Stimulated activated CD4-positive, alpha-beta T cell treated with anti-CD3 and anti-CD28 coated beads, Interleukin-2, amount 100 ng/mL, for 4 hours (primary cell): ENCODE data around the gene SEMA3C.

Source experiments
- DNase-seq: peaks from one replicate; pipeline ENCODE4 v3.0.0-alpha.2; 2020; ENCODE audit warnings: low read depth

Gene SEMA3C

DNA sequence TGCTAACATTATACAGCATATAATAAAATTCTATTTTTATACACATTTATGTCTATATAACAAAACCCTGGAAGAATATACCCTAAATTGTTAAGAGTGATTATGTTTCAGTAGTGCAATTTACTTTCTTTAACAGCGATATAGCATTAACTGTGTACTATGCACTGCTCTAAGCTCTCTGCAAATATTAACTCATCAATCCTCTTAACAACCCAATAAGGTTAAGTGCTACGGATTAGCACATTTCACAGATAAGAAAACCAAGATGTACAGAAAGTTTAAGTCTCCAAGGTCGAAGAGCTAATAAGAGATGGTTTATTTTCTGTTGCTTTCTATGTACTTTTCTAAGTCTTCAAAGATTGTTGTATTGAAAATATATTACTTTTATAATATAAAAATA is 95.8 kb downstream of the SEMA3C start:
- DNase-seq, result no peak

DNA sequence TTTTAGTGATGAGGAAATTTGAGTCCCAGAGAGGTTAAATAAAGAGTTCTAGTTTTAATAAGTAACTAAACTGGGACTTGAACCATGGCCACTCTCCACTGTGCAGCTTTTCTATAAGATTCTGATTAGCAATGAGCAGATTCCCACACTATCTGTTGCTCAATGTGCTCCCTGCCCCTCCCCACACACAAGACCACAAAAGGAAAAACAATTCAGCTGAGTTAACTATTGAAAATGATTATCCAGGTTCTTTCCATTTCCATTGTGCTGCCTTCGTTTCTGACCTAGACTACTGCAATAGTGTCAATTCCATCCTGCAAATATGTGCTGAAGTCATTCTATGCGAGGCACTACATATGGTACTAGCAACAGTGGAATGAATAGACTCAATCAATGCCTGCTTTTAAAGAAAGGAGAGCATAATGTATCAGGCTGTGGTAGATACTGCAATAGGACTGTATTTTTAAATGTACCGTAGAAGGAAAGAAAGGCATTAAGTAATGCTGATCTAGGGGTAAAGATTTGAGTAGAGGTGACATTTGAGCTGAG is 97.0 kb downstream of the SEMA3C start:
- DNase-seq, result no peak

DNA sequence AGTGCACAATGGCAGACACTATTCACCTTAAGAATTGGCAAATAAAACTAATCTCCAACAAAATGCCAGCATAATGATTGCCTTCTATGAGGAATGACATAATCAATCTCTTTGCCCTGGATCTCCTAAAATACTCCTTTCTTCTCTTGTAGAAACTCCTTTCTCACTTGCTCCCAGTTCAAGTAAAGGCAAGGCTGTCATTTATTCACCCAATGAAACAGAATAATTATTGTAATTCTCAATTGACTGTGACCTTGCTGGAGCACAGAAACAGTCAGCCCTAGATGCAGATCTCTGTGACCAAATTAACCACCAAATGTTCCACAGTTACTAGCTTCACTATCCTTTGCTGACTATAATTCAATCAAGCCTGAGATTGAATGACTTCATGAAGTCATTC is 99.3 kb downstream of the SEMA3C start:
- DNase-seq, result no peak

DNA sequence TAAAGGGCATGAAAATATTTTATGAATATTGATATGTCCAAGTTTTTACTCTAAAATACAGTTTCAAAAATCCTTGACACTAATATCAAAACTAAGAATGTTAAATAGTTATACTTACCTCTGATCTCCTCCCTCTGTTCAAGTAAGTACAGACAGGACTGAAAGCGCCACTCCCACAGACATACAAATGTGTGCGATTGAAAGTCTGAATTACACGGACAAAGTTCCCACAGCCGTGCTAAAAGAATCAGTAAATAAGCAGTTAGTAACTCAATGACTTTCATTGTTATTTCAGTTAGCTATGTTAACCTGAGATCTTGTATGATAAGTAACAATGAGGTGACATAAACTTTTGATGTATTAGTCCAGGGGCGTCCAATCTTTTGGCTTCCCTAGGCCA is 100.7 kb downstream of the SEMA3C start:
- DNase-seq, result no peak

DNA sequence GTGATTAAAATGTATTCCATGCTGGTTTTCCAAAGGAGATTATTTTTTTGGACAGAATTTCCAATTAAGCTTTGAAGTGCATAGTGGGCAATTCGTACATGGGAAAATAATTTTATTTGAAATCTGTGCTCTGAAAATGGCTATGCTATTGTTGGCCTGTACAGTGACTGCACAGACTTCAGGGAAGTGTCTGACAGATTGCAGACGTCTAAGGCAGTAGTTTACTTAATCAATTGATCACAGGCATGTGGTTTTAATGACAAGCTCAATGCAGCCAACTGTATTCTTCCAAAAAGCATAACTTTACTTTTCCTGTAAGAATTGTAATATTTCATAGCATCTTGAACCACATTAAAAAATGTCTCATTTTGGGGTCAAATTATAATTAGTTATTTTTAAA is 102.0 kb downstream of the SEMA3C start:
- no peak for DNase-seq

DNA sequence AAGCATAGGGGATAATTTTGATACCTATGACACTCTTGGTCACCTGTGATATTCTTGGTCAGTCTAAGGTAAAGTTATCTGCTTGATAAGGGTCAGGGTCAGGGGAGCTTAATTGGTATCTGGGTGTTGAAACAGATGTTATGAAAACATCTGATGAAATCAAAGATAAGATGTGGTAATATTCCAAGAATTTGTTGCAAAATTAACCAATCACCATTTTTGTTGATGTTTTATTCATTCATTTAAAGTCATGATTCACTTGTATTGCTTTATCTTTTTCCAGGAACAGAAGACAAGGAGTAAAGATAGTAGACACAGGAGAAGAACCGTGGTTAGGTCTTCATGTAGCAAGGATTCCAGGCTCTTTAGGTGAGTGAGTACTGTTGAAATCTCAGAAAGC is 103.1 kb downstream of the SEMA3C start:
- no peak for DNase-seq

DNA sequence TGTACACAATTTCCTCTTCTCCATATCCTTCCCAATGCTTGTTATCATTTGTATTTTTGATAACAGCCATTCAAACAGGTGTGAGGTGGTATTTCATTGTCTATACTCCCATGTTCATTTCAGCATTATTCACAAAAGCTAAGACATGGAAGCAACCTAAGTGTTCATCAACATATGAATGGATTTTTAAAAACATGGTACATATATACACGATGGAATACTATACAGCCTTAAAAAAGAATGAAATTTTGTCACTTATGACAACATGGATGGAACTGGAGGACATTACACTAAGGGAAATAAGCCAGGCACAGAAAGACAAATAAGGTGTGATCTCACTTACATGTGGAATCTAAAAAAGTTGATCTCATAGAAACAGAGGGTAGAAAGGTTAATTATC is 109.3 kb downstream of the SEMA3C start:
- DNase-seq, result no peak

DNA sequence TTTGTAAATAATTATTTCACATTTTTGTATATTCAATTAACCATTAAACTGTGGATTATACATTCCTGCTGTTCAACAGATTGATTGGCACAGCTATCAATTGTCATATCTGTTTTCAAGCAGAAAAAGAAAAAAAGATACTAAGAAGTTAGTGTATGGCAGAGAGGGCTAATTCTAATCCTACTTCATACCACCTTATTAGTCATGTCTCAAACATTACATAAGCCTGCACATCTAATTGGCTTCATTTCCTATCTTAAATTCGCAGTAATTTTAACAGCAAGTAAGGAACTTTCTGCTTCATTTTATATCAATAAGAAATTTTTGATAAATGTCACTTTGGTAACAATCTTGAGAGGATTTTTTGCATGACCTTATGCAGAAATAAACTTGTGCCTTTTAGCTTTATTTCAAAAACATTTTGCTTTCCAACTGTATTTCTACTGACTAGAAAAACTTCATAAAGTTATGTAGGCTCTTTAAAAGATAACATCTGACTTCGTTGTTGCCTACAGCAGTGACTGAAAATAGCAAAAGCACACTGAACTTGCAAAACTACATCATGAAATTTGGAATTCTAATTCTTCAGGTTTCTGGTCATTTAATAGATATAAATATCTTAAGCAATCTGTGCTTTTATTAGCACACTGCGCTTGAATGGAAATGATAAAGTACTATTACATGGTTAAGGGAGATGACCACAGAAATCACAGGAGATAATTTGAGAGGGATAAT is 111.5 kb downstream of the SEMA3C start:
- no peak for DNase-seq

DNA sequence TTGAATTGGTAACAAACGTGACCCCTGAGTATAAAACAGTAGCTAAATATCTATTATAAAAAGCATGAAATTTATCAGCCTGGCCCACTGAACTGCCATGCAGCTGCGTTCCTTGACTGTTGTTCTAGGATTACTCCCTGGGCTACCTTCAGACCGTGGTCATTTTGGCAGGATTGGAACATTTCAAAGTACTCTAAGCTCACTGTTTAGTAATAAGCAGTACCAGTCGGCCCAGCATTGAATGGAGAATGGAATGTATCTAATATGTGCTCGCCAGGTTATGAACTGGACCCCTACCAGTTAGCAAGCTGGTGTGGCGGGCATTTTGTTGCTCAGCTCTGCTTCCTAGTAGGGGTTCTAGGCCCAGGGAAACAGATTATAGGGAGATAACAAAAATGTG is 112.2 kb downstream of the SEMA3C start:
- DNase-seq, result no peak

DNA sequence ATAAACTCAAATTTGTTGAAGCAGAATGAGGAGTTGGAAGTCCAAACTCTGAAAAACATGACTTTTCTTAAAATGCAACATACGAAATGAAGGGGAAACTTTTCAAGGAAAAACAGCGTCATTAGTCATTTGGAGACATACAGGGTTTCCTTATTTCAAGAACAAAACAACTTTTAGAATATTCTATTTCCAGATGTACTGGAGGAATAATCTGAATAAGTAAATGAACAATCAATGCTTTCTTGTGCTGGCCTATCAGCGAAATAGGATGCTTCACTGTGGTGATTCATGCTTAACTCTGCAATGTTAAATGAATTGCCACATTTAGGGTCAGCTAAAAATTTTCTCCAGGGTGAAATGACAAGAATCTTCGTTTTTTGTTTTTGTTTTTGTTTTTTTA is 114.3 kb downstream of the SEMA3C start:
- DNase-seq, result no peak

DNA sequence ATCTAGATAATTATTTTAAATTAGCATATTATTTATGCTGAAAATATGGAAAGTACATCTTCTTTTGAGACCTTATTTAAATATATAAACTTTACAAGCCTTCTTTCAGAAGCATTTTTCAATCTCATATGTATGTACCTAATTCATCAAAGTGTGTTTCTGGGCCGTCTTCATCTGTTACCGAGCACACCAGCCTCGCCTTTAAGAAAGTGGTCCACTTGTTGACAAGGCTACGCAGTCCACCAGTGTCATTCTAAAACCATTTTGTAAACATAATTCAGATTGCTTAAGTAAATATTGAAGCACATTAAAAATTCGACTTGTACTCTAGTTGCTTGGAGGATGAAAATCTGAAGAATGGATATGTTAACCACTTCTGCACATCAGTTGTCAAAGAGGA is 116.3 kb downstream of the SEMA3C start:
- no peak for DNase-seq

DNA sequence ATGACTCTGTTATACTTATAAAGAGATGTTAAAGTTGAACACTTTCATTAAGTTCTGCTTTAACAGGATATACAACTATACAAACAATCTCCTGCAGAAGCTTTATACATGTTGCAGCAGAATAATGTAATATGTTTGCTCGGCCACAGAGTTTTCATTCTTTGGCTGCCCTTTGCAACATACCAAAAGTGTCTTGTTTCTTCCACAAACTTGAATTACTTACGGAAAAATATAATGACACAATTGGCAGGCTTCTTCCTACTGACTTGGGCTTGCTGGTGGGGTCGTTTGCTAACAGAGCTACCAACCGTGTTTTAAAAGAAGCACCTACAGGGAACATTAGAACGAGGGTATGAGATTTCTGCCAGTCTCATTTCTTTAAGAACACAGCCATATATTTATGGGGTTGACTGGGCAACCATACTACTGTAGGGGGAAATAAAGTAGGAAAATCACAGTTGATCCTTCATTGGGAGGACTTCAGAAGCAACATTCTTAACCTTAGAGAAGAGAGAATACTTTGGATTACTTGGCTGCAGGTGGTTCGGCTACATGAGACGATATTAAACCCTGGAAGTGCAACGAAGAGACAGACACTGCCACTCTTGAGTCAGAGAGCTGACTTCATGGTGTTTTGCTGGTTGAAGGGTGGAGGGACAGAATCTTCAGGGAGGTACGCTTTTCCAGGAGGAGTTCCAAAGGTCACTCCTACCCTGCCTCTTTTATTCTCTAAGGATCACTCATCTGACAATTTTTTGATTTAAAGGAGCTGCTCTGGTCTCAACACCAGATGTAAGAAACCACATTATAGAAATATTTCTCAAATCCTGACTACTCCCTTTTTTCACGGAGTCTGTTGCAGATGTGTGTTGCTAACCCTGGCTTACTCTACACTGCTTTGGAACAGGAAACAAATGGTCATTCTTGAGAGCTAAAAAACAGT is 123.9 kb downstream of the SEMA3C start:
- no peak for DNase-seq

DNA sequence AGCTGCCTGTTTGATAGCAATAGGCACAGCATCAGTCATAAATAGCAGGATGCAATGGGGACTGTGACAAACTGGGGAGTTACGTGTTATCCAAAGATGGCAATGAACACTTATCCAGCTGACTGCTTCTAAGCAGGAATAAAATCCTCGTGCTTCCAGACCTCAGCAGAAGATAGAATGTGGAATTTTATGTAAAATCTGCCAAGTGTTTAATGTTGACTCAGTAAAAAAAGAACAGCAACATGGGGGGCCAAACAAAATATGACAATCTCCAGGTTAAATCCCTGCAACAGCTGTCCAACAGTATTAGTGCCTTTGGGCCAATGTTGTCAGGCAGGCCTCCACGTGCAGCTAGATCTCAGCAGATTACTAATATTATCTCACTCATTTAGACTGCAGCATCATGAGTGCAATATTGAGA is 127.3 kb downstream of the SEMA3C start:
- no peak for DNase-seq

DNA sequence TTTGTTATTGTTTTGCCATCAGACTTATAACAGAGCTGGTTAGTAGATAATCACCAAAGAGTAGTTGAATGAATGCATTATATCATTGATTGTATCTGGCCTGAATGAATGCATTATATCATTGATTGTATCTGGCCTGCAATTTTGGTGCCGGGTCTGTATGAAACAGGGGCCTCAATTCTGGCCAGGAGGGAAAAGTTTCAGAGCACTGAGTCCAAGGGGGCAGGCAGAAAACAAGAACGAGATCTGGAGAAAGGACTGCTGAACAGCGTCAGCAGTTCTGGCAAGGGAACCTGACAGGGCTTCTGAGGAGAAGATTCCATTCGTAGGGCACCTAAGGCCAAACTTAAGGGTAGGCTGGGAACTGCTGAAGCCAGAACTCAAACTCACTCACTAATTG is 128.0 kb downstream of the SEMA3C start:
- DNase-seq, result no peak

DNA sequence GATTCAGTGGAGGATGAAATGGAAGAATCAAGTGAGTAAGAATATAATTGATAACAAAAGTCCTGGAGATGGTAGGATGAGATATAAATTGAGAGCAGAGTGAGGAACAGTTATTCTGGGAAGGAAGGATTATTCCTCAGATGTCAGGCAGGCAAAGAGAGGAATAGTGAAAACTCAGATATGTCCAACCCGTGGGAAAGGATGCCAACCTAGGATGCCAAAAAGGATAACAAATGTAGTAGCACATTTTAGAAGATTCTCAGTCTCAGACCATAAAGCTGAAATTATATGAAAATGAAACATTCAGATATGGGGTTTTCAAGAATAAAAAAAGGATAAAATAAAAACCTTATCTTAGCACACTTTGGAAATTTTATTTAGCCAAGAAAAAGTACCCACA is 131.1 kb downstream of the SEMA3C start:
- no peak for DNase-seq

DNA sequence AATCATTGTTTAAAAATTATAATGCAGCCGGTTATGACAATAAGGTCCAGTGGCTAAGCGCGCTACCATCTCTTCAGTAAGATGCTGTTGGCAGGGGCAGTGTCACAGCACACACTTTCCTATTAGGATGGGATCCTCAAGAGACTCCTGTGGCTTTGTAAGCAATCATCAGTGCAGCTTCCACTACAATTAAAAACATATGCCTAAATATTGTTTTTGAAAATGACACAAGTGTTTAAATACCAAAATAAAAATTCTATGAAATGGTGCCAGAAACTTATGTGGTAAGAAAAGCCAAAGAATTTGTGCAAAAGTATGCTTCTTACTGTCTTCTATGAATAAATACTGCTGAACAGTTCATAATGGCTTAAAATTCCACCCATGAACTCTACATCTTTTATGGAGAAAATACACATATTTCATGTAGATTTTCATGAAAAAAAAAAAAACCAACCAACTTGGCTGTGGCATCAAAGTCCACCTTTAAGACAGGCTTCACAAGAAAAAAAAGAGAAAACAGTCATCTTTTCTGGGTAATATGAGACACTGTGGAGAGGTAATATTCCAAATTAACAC is 132.8 kb downstream of the SEMA3C start:
- no peak for DNase-seq

DNA sequence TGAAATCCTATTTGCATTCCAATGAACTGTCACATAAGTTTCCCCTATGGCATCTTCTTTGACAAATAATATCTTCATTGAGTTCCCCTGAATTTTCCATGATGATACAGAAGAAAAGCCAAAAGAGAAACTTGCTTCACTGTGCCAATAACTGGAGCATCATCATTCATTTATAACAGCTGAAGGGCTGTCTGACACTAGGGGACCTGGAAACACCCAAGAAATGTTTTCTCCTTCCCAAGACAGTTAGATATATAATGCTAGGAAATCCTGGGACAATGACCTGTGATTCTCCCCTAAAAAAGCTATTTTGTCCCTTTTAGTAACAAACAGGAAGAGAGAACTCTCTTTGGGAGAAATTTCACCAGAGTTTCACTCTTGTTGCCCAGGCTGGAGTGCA is 133.6 kb downstream of the SEMA3C start:
- DNase-seq, result no peak

DNA sequence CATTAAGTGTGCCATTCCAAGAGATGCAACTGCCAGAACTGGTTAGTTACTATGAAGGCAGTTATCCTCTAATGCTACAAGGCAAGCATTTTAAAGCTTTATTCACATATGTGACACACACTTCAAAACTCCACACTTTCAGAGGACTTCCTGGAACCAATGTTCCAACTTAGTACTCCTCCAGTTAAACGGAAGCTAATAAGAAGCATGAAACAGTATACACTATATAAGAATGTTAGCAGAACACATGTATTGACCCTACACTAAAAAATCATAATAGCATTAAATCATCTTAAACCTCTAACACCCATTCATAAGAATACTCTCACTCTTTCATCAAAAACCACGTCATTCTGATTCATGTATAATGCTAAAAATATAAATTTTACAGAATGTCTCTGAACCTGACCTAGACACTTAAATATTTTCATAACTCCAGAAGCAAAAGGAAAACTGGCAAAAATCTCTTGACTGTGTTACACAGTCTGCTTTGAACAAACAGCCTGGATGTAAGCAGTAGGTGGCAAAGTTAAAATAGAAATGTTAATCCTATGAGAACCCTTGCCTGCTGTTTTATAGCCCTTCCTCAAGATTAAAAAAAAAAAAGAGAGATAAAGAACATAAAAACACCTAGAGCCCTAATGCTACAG is 135.0 kb downstream of the SEMA3C start:
- DNase-seq, result no peak

DNA sequence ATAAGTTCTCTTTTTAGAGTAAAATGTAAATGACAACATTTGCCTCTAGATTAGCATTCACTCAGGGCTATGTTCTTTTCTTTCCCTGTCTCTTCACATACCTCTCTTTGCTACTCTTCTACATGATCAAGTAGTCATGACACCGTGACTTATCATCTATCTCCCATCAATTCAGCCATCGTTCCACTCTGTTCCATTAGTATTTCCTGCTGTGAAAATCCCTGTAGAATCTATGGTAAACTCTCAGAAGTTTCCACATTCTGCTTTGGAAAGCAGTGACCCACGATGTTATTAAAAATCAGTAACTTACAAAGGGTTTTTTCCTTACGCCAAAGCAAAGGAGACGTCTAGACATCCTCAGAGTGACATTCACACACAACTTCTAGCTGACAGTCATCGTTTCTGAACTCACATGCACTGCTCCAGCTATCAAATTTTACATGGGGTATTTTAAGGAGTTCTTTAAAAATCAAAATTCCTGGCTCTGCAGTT is 135.6 kb downstream of the SEMA3C start:
- DNase-seq, result no peak

DNA sequence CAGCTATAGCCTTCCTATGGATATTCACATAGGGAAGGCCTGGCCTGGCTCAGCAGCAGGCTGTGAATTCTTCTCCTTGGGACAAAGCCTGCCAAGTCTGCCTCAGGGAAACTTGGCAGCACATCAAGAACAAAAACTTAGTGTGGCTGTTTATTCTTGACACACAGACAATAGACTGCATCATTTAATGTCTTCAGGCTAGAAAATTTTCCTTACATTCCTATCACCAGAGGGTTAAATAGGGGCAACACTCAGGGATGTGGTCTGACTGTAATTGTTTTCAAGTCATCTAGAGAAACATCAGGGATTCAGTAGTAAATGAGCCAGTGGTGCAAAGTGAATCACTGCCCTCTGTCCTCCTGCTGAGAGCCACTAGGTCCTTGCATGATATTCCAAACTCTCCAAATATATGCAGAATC is 137.3 kb downstream of the SEMA3C start:
- DNase-seq, result no peak

DNA sequence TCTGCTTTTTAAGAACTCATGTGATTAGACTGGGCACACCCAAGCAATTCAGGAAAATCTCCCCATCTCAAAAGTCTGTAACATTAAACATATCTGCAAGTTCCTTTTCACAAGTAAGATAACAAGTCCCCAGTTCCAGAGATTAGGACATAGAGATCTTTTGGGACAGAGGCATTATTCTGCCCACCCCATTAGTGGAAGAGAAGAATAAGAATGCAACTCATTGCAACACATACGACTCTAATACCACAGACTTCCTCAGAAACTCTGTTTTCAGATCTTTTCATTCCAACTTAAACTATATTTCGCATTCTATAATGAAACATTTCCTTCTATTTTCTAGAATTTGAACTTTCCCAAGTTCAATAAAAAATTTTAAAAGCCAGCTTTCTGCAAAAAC is 137.7 kb downstream of the SEMA3C start:
- DNase-seq, result no peak

DNA sequence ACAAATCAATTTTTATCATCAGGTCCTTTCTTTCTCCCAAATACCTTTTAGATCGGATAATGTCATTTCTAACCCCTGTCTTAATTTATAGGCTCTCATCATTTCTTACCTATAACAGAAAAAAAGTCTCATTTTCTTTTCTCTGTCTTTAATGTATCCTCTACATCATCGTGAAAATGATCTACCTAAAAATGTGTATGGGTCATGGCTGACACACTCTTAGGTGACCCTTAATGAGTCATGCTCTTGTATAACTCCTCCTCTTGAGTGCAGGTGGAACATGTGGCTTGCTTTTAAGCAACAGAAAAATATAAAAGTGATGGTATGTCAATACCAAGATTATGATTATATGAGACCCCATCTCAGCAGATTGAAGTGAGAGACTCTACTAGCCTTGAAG is 139.4 kb downstream of the SEMA3C start:
- DNase-seq, result no peak
